IPS DF 6.9 (cell line): Measurements from ENCODE around the gene CAPN14.

Experiments used
- DNase-seq: peaks from one replicate; pipeline ENCODE4 v3.0.0-alpha.2; 2013; ENCODE audit warnings: low read depth, low spot score
- H3K27ac ChIP-seq: one replicate; pipeline ENCODE4 v1.5.1; 2013; ENCODE audit warnings: low read length, control low read depth
- H3K27me3 ChIP-seq: 2 replicates; pipeline ENCODE4 v1.6.1; 2013; ENCODE audit warnings: mild to moderate bottlenecking, low read length; ENCODE audit not compliant: control insufficient read depth, insufficient read depth
- H3K36me3 ChIP-seq: 2 replicates; pipeline ENCODE4 v1.6.1; 2013; ENCODE audit warnings: low read length; ENCODE audit not compliant: control insufficient read depth, insufficient read depth
- H3K4me1 ChIP-seq: 2 replicates; pipeline ENCODE4 v1.6.1; 2013; ENCODE audit warnings: low read length; ENCODE audit not compliant: control insufficient read depth, insufficient read depth
- H3K4me3 ChIP-seq: 2 replicates; pipeline ENCODE4 v1.5.1; 2013; ENCODE audit warnings: mild to moderate bottlenecking, low read length
- H3K9me3 ChIP-seq: 2 replicates; pipeline ENCODE4 v1.6.1; 2013; ENCODE audit warnings: low read length, inconsistent platforms; ENCODE audit not compliant: control insufficient read depth, insufficient read depth
- WGBS: extraction: QIAGEN DNeasy Blood & Tissue Kit; methylation state at CpG from one replicate; pipeline ENCODE4 v1.1.7; 2013; ENCODE audit warnings: mixed read lengths, missing lambda C conversion rate; ENCODE audit not compliant: insufficient read length, insufficient coverage; 5-methylcytosine and 5-hydroxymethylcytosine counted together

CAPN14 gene

GRCh38 chr2:31234683-31235503, 17.6 kb upstream of the CAPN14 start:
- H3K4me3 ChIP-seq, result peak overlapping the region; percentile 53; the same call in 1 of the 2 replicates
- no peak for DNase-seq
- no peaks in the 10 kb centered on the region; the same call in 1 of the 2 replicates for H3K27me3 ChIP-seq
- peaks cover 2% of the 10 kb centered on the region; the same call in 1 of the 2 replicates for H3K4me1 ChIP-seq
- no CpG with 5 or more reads among the region's 17 CpGs for WGBS
- H3K9me3 ChIP-seq, result no peaks in the 10 kb centered on the region
- H3K36me3 ChIP-seq, result no peaks in the 10 kb centered on the region
- no peak overlapping the region for H3K27ac ChIP-seq

DNA sequence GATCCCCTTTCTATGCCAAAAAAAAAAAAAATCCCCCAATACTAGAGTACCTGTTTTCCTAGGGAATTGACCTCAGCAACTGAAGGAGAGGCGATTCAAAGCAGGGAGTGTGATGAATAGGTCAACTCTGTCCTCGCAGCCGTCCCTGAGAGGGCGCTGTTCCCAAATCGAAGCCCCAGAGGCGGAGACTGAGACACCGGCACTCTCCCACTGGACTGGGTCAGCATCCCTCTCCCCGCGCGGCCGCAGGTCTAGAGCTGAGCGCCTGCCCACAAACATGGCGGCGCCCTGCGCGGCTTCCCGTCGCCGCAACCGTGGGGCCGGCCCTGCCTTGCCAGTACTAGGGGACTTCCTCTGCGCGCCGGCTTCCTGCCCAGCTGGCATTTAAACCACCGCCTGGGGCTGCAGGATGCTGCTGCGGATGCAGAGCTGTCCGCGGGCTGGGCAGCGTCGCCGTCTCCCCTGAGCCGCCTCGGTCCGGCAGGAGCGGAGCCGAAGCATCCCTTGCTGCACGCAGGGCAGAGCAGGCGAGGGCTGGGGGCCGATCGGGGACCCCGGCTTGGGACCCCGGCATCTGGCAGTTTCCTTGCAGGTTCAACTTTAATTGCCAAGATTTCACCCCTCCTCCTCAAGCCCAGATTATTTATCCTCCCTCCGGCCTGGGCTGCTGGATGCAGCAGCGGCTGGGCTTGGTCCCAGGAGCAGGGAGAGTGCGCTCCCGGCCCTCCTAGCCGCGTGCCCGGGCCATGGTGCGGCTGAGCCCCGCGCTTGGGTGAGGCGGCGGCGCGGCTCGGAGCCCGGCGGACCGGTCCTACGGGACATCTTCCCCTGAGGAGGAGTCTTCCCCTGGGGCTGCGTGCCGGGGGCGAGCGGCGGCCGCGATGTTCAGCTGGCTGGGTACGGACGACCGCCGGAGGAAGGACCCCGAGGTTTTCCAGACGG, 16.7 kb upstream of the CAPN14 start, which contains the start of gene EHD3:
Gene EHD3 (plus strand): TSS at position 412 of the 942 bp plus-strand sequence. CDS start 470 bp downstream, at position 882.
- peaks cover 2% of the 10 kb centered on the region; the same call in 1 of the 2 replicates for H3K4me1 ChIP-seq
- no peaks in the 10 kb centered on the region for H3K9me3 ChIP-seq
- no peaks in the 10 kb centered on the region for H3K36me3 ChIP-seq
- WGBS, result no CpG with 5 or more reads among the region's 74 CpGs
- H3K4me3 ChIP-seq, result peak within 1 kb of the TSS; percentile 53
- no peak within 1 kb of the TSS for H3K27ac ChIP-seq
- DNase-seq, result peak; percentile 90
- no peaks in the 10 kb centered on the region; the same call in 1 of the 2 replicates for H3K27me3 ChIP-seq

GRCh38 chr2:31233231-31233630, 15.9 kb upstream of the CAPN14 start:
- no peaks in the 10 kb centered on the region; the same call in 1 of the 2 replicates for H3K27me3 ChIP-seq
- H3K36me3 ChIP-seq, result no peaks in the 10 kb centered on the region
- WGBS, result no CpG with 5 or more reads among the region's 1 CpG
- no peaks in the 10 kb centered on the region for H3K9me3 ChIP-seq
- H3K27ac ChIP-seq, result no peak overlapping the region
- H3K4me1 ChIP-seq, result peaks cover 2% of the 10 kb centered on the region; the same call in 1 of the 2 replicates
- DNase-seq, result no peak
- no peak overlapping the region for H3K4me3 ChIP-seq

- no peak overlapping the region for H3K4me3 ChIP-seq
- peaks cover 2% of the 10 kb centered on the region; the same call in 1 of the 2 replicates for H3K4me1 ChIP-seq
- H3K27me3 ChIP-seq, result no peaks in the 10 kb centered on the region; the same call in 1 of the 2 replicates
- DNase-seq, result no peak
- no CpG with 5 or more reads among the region's 4 CpGs for WGBS
- no peak overlapping the region for H3K27ac ChIP-seq
- H3K36me3 ChIP-seq, result no peaks in the 10 kb centered on the region
- no peaks in the 10 kb centered on the region for H3K9me3 ChIP-seq
Observed at GRCh38 chr2:31232586-31232985, 15.3 kb upstream of the CAPN14 start.

DNA sequence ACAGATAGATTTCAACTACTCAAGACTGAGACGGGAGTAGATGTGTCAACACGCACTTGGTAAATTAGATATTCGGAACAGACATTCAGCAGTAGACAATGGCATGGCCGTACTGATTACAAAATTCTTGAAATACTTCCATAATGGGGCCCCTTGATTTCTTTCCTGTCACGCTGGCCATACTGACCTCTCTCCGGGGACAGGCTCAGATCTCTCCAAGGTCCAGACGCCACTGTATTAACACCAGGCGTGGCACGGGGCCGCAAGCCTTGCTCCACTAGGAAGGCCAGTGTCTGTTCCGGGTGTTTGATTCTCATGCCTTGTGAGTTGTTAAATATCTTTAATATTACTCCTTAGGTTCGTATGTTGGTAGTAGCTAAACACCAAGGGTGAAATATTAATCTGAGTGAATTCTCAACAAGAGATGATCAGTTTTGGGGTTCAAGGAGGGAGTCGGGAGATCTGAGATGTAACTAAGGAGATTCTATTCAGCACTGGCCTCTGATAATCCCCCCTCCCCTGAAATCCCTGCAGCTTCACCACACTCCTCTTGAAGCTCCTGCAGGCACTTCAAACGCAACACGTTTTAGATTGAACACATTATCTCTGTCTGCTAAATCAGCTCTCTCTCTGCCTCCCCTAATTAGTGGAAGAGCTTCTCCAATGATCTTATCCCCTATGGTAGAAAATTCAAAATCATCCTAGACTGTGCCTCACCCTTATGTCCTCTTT, 14.4 kb upstream of the CAPN14 start:
- no CpG with 5 or more reads among the region's 15 CpGs for WGBS
- Histone ChIP-seq H3K27ac (no peak overlapping the region), H3K36me3 (no peaks in the 10 kb centered on the region), H3K9me3 (no peaks in the 10 kb centered on the region), H3K4me1 (peaks cover 2% of the 10 kb centered on the region; the same call in 1 of the 2 replicates), H3K27me3 (no peaks in the 10 kb centered on the region; the same call in 1 of the 2 replicates), H3K4me3 (no peak overlapping the region)
- DNase-seq, result no peak

- DNase-seq, result no peak
- Histone ChIP-seq H3K4me1 (peaks cover 2% of the 10 kb centered on the region; the same call in 1 of the 2 replicates), H3K27me3 (no peaks in the 10 kb centered on the region; the same call in 1 of the 2 replicates), H3K9me3 (no peaks in the 10 kb centered on the region), H3K4me3 (no peak overlapping the region), H3K36me3 (no peaks in the 10 kb centered on the region), H3K27ac (no peak overlapping the region)
- WGBS, result no CpG with 5 or more reads among the region's 3 CpGs
Observed at GRCh38 chr2:31230751-31231150, 13.4 kb upstream of the CAPN14 start.

DNA sequence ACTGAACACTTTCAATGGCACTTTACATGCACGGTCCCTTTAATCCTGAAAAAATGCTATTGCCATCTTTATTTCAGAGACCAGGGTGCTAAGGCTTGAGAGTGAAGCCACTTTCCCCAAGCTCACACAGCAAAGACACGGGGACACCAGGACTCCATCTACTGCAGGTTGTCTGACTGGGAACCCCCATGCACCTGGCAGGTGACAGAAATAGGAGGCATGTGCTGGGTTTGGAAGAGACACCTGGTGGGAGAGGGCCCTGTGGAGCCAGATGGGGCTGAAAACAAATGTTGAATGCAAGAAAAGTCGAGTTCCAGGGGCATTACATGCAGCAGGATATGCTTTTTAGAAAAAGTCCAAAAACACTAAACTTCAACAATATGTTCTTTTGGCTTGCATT, 11.4 kb upstream of the CAPN14 start:
- WGBS, result no CpG with 5 or more reads among the region's 3 CpGs
- Histone ChIP-seq H3K27ac (no peak overlapping the region), H3K4me1 (no peaks in the 10 kb centered on the region; the same call in 1 of the 2 replicates), H3K27me3 (no peaks in the 10 kb centered on the region), H3K4me3 (no peak overlapping the region), H3K9me3 (no peaks in the 10 kb centered on the region), H3K36me3 (no peaks in the 10 kb centered on the region)
- no peak for DNase-seq

- Histone ChIP-seq H3K36me3 (no peaks in the 10 kb centered on the region), H3K4me1 (no peaks in the 10 kb centered on the region), H3K27me3 (no peaks in the 10 kb centered on the region), H3K9me3 (no peaks in the 10 kb centered on the region), H3K4me3 (no peak overlapping the region), H3K27ac (no peak overlapping the region)
- no peak for DNase-seq
- no CpG with 5 or more reads among the region's 10 CpGs for WGBS
Observed at GRCh38 chr2:31227711-31228125, 10.4 kb upstream of the CAPN14 start.

GRCh38 chr2:31227110-31227509, 9.8 kb upstream of the CAPN14 start:
- H3K4me1 ChIP-seq, result no peaks in the 10 kb centered on the region
- no peak overlapping the region for H3K4me3 ChIP-seq
- H3K27me3 ChIP-seq, result no peaks in the 10 kb centered on the region
- no peak overlapping the region for H3K27ac ChIP-seq
- WGBS, result no CpG with 5 or more reads among the region's 6 CpGs
- no peaks in the 10 kb centered on the region for H3K9me3 ChIP-seq
- H3K36me3 ChIP-seq, result no peaks in the 10 kb centered on the region
- DNase-seq, result no peak
